C4-2B (cell line): Measurements from ENCODE around the gene CADM1.

Experiments
- H3K27ac ChIP-seq: fragments of 450-650 bp; 2 replicates; pipeline ENCODE4 v1.5.1; 2017
- CTCF ChIP-seq: fragments of 450-650 bp; conservative IDR thresholded peaks from 2 replicates; pipeline ENCODE4 v1.5.1; 2017; ENCODE audit warnings: mild to moderate bottlenecking
- ZFX ChIP-seq: fragments of 450-650 bp; IDR thresholded peaks from 2 replicates; pipeline ENCODE4 v1.6.1; 2017

The CADM1 gene

GRCh38 chr11:115326526-115326925 lies 177.7 kb downstream of the CADM1 start:
- no peak overlapping the region for H3K27ac ChIP-seq
- TF ChIP-seq CTCF (no peak), ZFX (no peak)

DNA sequence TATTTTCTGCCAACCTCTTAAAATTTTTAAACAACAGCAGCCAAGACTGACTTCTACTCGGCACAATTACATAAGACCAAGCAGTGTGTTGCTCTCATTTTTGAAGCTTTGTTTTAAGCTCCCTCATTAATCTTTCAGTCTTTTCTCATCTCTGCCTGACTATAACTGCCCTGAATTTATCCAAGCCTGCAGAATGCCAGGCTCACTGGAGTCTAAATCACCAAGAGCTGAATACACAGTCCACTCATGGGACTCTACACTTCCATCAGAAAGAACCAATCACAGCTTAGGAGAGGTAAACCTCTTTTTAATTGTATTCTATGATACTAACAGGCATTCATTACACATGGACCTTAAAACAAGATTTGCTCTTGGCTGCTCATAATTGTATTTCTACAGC lies 178.7 kb downstream of the CADM1 start:
- TF ChIP-seq ZFX = no peak
- no peak for TF ChIP-seq CTCF
- no peak overlapping the region for H3K27ac ChIP-seq

GRCh38 chr11:115324581-115325432 lies 179.4 kb downstream of the CADM1 start:
- peak; percentile 89 for TF ChIP-seq CTCF
- TF ChIP-seq ZFX = no peak
- no peak overlapping the region for H3K27ac ChIP-seq

GRCh38 chr11:115322553-115323203 lies 181.5 kb downstream of the CADM1 start:
- no peak for TF ChIP-seq ZFX
- H3K27ac ChIP-seq = no peak overlapping the region

DNA sequence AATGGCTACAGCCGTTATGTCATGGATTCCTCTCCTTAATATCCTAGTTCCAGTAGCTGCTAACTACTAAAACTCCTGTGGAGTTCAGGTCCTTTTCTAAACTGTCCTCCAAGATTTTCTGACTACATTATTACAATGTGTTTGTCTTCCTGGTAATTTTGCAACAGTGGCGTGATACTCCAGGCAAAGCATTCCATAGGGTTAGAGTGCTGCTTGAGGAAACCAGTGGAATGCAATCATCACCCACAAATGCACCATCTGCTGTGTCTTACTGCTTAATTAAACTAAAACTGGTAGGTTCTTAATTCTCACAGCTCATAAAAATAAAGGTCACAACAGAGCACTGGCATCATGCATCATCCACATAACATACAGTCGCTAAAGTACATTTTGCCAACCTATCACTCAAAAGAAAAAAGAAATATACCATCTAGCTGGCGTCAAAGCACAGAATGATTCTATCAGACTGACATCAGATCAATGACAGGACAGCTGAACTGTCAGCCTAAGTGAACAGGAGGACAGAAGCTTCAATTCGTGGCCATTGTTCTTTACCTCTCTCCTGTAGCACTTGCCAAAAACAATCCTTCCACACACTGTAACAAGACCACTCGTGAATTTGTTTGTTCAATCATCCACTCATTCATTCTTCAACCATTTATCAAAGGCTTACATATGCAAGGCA lies 182.5 kb downstream of the CADM1 start:
- TF ChIP-seq CTCF (no peak), ZFX (no peak)

DNA sequence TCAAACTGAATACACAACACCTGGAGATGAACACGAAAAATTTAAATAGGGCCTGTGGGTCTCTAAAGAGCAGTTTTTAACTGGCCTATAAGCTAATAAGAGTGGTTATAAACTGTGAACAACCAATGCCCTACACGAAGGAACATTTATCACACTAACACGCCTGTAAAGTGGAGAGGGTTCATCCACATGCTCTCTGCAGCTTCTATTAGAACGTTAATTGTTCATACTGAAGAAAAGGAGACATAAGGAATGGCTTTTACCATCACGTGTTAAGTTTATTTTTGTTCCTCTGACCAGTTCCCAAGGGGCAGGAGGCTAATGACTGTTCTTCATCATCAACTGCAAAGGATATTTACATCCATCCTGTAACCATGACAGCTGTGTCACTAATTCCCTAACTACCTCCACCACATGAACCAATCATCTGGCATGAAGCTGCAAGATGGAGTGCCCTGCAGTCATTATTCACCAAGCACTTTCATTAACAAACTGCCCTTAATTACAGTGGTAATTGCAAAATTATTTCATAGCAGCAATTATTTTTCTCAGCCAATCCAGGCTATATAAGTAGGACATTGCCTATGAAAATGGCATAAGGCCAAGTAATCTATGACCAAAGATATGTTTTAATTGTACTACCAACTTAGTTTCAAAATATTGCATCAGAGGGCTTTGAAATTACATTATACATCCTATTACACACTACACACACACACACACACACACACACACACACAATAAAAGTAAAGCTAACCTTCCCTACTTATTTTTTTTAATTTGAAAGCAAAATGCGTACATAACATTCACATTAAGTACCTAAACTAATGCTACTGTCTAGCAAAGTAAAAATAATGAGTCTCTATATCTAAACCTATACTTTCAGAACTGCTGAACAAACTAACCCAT lies 186.7 kb downstream of the CADM1 start:
- TF ChIP-seq ZFX = no peak
- TF ChIP-seq CTCF = no peak
- no peak overlapping the region for H3K27ac ChIP-seq

More for the DNA sequence above, 182.5 kb downstream of the CADM1 start:
- no peak overlapping the region for H3K27ac ChIP-seq

GRCh38 chr11:115316696-115317095 lies 187.5 kb downstream of the CADM1 start:
- TF ChIP-seq ZFX = no peak
- TF ChIP-seq CTCF = no peak
- no peak overlapping the region for H3K27ac ChIP-seq
